GM12878 (cell line): ENCODE data around the gene SLCO2A1. TPM values are rescaled to one million over a fixed set of nuclear protein-coding genes. Genes with fewer than 3 reads are reported as not detected.

ENCODE experiments used
- ATAC-seq: fragments of 200-7000 bp; cut with Tn5 transposase; 3 replicates; pipeline ENCODE4 v1.9.1; 2020; ENCODE audit warnings: mild to moderate bottlenecking, moderate library complexity
- BruUV-seq: library from RNA; stranded (reverse); fragments of 400-500 nt; replicated peaks from 2 replicates; lab custom pipeline; 2021; lab: Mats Ljungman, UMichigan
- CTCF ChIA-PET: fragments of 300-600 bp; sonication (Branson Sonifier 250); formaldehyde crosslinking; extraction: SDS; loops from one replicate; lab custom pipeline; 2021; ENCODE audit warnings: inconsistent platforms; lab: Yijun Ruan, JAX
- POLR2A ChIA-PET: fragments of 350-600 bp; formaldehyde crosslinking; extraction: SDS; loops from one replicate; lab custom pipeline; 2021; ENCODE audit warnings: inconsistent platforms; lab: Charles Lee
- RAD21 ChIA-PET: fragments of 300-600 bp; sonication (Branson Sonifier 250); formaldehyde crosslinking; loops from one replicate; lab custom pipeline; 2023; ENCODE audit warnings: antibody characterized with exemption; ENCODE audit not compliant: unreplicated experiment; lab: Charles Lee
- SMC1A ChIA-PET: fragments of 300-600 bp; sonication (Branson Sonifier 250); formaldehyde crosslinking; loops from one replicate; lab custom pipeline; 2023; ENCODE audit not compliant: unreplicated experiment, uncharacterized antibody; lab: Charles Lee
- DNase-seq: peaks from one replicate; pipeline ENCODE4 v3.0.0-alpha.2; 2011; ENCODE audit warnings: low read depth, low spot score
- FAIRE-seq: peaks from 3 replicates; lab custom pipeline; 2011; peaks lifted over from hg19 to GRCh38; lab: Jason Lieb, UNC
- H2AFZ ChIP-seq: 2 replicates; pipeline ENCODE4 v1.6.0; 2011; ENCODE audit warnings: low read depth, low read length, control low read depth; ENCODE audit not compliant: control insufficient read depth
- H3K27ac ChIP-seq: 2 replicates; pipeline ENCODE4 v1.5.1; 2011; ENCODE audit warnings: control low read depth; ENCODE audit not compliant: control insufficient read depth, insufficient read depth
- H3K27me3 ChIP-seq, 2 experiments: replicated peaks in 1 of 2; 2 replicates each; pipeline versions ENCODE4 v1.6.0 to v1.6.1; 2011; ENCODE audit warnings: low read length in 1 of 2; ENCODE audit not compliant: control insufficient read depth in 2 of 2, insufficient read depth in 2 of 2
- H3K36me3 ChIP-seq, 2 experiments: 2 replicates each; pipeline ENCODE4 v1.5.1; 2011; ENCODE audit warnings: low read length in 1 of 2; ENCODE audit not compliant: control insufficient read depth in 2 of 2, insufficient read depth in 2 of 2
- H3K4me1 ChIP-seq: 2 replicates; pipeline ENCODE4 v1.6.1; 2011; ENCODE audit warnings: mild to moderate bottlenecking, low read length, moderate library complexity, mixed read lengths; ENCODE audit not compliant: control insufficient read depth, insufficient read depth
- H3K4me2 ChIP-seq: 2 replicates; pipeline ENCODE4 v1.6.0; 2011; ENCODE audit warnings: control low read depth; ENCODE audit not compliant: control insufficient read depth, insufficient read depth
- H3K4me3 ChIP-seq: fragments of 200-600 bp; sonication (generic); 2 replicates; pipeline ENCODE4 v1.5.1; 2016
- H3K79me2 ChIP-seq: 2 replicates; pipeline ENCODE4 v1.6.0; 2011; ENCODE audit warnings: low read length; ENCODE audit not compliant: control insufficient read depth, insufficient read depth
- H3K9ac ChIP-seq: 2 replicates; pipeline ENCODE4 v1.8.0; 2011; ENCODE audit warnings: low read length, control low read depth, mixed read lengths; ENCODE audit not compliant: control insufficient read depth, insufficient read depth
- H3K9me3 ChIP-seq: replicated peaks from 3 replicates; pipeline ENCODE4 v1.5.1; 2011; ENCODE audit warnings: mild to moderate bottlenecking, low read length; ENCODE audit not compliant: control insufficient read depth, insufficient read depth
- H4K20me1 ChIP-seq: 2 replicates; pipeline ENCODE4 v1.6.0; 2011; ENCODE audit not compliant: control insufficient read depth, insufficient read depth
- BCL11A ChIP-seq: IDR thresholded peaks from 2 replicates; pipeline ENCODE4 v1.6.1; 2011; ENCODE audit warnings: low read depth, low read length
- CHD1 ChIP-seq: IDR thresholded peaks from 2 replicates; pipeline ENCODE4 v1.6.1; 2012; ENCODE audit warnings: low read depth, low read length, improper control_type of control experiment
- EED ChIP-seq: sonication (generic); IDR thresholded peaks from 2 replicates; pipeline ENCODE4 v1.6.1; 2016; ENCODE audit warnings: antibody characterized with exemption, low read depth
- JUND ChIP-seq: IDR thresholded peaks from 2 replicates; pipeline ENCODE4 v1.6.1; 2012; ENCODE audit warnings: low read depth, mild to moderate bottlenecking, low read length, improper control_type of control experiment, moderate library complexity
- KAT2A ChIP-seq: conservative IDR thresholded peaks from 2 replicates; pipeline ENCODE4 v1.6.1; 2011; ENCODE audit warnings: low read depth, low read length; ENCODE audit not compliant: control insufficient read depth
- KLF5 ChIP-seq: fragments of 450-650 bp; IDR thresholded peaks from 2 replicates; pipeline ENCODE4 v1.6.1; 2014; ENCODE audit warnings: mild to moderate bottlenecking; ENCODE audit not compliant: partially characterized antibody
- POLR2AphosphoS2 ChIP-seq: IDR thresholded peaks from 2 replicates; pipeline ENCODE4 v1.6.1; 2011; ENCODE audit warnings: low read depth, mild to moderate bottlenecking, low read length, improper control_type of control experiment, moderate library complexity
- RELA ChIP-seq: fragments of 450-650 bp; IDR thresholded peaks from 2 replicates; pipeline ENCODE4 v1.8.0; 2014; ENCODE audit warnings: borderline replicate concordance; ENCODE audit not compliant: partially characterized antibody
- SMARCA5 ChIP-seq: fragments of 450-650 bp; IDR thresholded peaks from 2 replicates; pipeline ENCODE4 v1.6.1; 2017; ENCODE audit warnings: mild to moderate bottlenecking
- SRF ChIP-seq, 2 experiments: IDR thresholded peaks; 2 replicates each; pipeline ENCODE4 v1.6.1; 2011; ENCODE audit warnings: low read depth in 2 of 2, low read length in 2 of 2, mild to moderate bottlenecking in 1 of 2, moderate library complexity in 1 of 2
- SUPT20H ChIP-seq: IDR thresholded peaks from 2 replicates; pipeline ENCODE4 v1.6.1; 2011; ENCODE audit warnings: low read depth, mild to moderate bottlenecking, low read length, moderate library complexity, borderline replicate concordance; ENCODE audit not compliant: control insufficient read depth
- SUZ12 ChIP-seq: fragments of 200-600 bp; sonication (generic); IDR thresholded peaks from one replicate; pipeline ENCODE4 v1.6.1; 2018; ENCODE audit warnings: antibody characterized with exemption, mild to moderate bottlenecking; ENCODE audit not compliant: unreplicated experiment
- TBL1XR1 ChIP-seq: IDR thresholded peaks from 2 replicates; pipeline ENCODE4 v1.6.1; 2012; ENCODE audit warnings: low read depth, low read length, improper control_type of control experiment
- ZNF24 ChIP-seq: fragments of 450-650 bp; IDR thresholded peaks from 2 replicates; pipeline ENCODE4 v1.6.1; 2017; ENCODE audit warnings: antibody characterized with exemption, mild to moderate bottlenecking
- WGBS: methylation state at CpG from one replicate; pipeline ENCODE4 v1.1.6; 2016; ENCODE audit warnings: low lambda C conversion rate; ENCODE audit not compliant: insufficient replicate concordance, insufficient coverage; ENCODE audit errors: missing lambda C conversion rate; 5-methylcytosine and 5-hydroxymethylcytosine counted together
- in situ Hi-C: fragments of 300-500 bp; cut with MboI; formaldehyde crosslinking; loops from 9 replicates; pipeline ENCODE4 v1.14.3; 2018; ENCODE audit warnings: mixed read lengths
- intact Hi-C: fragments of 100-400 bp; cut with micrococcal nuclease; formaldehyde crosslinking; loops from one replicate; pipeline ENCODE4 v1.14.2; 2022; ENCODE audit not compliant: unreplicated experiment
- polyA plus RNA-seq, 11 experiments: library from polyadenylated mRNA; depleted of rRNA in 4 of 11; unstranded in 6 of 11; stranded (reverse) in 5 of 11; fragments of >200 nt; fragmentation: Nextera tagmentation in 4 of 11; fragmentation: Illumina TruSeq in 1 of 11; extraction: Ambion mirVana in 4 of 11; extraction: Trizol in 1 of 11; gene quantifications; 1 replicate in 1 of 11; 2 replicates in 10 of 11; pipeline versions ENCODE4 v1.2.1 to v1.2.3, GENCODE V29; 2011 to 2016; ENCODE audit warnings: inconsistent platforms in 2 of 11, missing spikeins in 2 of 11, low read depth in 1 of 11
- total RNA-seq, 4 experiments: library from RNA; depleted of rRNA in 3 of 4; stranded (reverse); fragments of >200 nt in 3 of 4; fragmentation: Illumina TruSeq in 1 of 4; extraction: Trizol in 1 of 4; gene quantifications; 2 replicates each; pipeline versions ENCODE4 v1.2.1 to v1.2.3, GENCODE V29; 2013 to 2021
- TF ChIP-seq, protein P1 (sequence below): fragments of 450-650 bp; IDR thresholded peaks from 2 replicates; pipeline ENCODE4 v1.6.1; 2017; ENCODE audit warnings: mild to moderate bottlenecking, moderate library complexity
- TF ChIP-seq, protein P2 (sequence below): fragments of 450-650 bp; IDR thresholded peaks from 2 replicates; pipeline ENCODE4 v1.6.1; 2016; ENCODE audit warnings: mild to moderate bottlenecking

The SLCO2A1 gene
- total and polyA plus RNA-seq, 10 of the 15 experiments (the other 5 are each of a cell fraction or from before 2014, with no cell fraction given) = 0.05 TPM; not detected in 9

DNA sequence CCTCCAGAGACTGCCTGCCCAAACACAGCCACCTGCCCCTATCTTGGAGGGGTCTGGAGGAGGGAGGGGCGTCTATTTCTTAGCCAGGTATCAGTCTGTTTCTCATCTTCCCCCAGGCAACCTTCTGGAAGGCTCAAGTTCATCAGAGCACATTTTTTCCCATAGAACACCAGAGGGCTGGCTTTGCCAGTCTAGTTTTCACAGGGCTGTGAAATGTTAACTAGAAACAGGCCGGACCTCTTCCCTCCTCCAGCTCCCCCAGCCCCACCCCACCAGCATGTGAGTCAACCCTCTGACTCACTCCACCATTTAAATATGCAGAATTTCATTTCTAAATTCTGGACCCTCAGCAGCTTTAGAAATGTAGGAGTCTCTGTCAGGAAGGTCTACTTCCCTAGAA is 66.9 kb downstream of the SLCO2A1 start (continued):
- TF ChIP-seq, protein P1, sequence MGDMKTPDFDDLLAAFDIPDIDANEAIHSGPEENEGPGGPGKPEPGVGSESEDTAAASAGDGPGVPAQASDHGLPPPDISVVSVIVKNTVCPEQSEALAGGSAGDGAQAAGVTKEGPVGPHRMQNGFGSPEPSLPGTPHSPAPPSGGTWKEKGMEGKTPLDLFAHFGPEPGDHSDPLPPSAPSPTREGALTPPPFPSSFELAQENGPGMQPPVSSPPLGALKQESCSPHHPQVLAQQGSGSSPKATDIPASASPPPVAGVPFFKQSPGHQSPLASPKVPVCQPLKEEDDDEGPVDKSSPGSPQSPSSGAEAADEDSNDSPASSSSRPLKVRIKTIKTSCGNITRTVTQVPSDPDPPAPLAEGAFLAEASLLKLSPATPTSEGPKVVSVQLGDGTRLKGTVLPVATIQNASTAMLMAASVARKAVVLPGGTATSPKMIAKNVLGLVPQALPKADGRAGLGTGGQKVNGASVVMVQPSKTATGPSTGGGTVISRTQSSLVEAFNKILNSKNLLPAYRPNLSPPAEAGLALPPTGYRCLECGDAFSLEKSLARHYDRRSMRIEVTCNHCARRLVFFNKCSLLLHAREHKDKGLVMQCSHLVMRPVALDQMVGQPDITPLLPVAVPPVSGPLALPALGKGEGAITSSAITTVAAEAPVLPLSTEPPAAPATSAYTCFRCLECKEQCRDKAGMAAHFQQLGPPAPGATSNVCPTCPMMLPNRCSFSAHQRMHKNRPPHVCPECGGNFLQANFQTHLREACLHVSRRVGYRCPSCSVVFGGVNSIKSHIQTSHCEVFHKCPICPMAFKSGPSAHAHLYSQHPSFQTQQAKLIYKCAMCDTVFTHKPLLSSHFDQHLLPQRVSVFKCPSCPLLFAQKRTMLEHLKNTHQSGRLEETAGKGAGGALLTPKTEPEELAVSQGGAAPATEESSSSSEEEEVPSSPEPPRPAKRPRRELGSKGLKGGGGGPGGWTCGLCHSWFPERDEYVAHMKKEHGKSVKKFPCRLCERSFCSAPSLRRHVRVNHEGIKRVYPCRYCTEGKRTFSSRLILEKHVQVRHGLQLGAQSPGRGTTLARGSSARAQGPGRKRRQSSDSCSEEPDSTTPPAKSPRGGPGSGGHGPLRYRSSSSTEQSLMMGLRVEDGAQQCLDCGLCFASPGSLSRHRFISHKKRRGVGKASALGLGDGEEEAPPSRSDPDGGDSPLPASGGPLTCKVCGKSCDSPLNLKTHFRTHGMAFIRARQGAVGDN = no peak
- TF ChIP-seq ZNF24 (no peak), CHD1 (no peak), BCL11A (no peak), JUND (no peak), KAT2A (no peak), RELA (no peak), KLF5 (no peak)
- TF ChIP-seq, all 136 proteins: peak for 0

DNA sequence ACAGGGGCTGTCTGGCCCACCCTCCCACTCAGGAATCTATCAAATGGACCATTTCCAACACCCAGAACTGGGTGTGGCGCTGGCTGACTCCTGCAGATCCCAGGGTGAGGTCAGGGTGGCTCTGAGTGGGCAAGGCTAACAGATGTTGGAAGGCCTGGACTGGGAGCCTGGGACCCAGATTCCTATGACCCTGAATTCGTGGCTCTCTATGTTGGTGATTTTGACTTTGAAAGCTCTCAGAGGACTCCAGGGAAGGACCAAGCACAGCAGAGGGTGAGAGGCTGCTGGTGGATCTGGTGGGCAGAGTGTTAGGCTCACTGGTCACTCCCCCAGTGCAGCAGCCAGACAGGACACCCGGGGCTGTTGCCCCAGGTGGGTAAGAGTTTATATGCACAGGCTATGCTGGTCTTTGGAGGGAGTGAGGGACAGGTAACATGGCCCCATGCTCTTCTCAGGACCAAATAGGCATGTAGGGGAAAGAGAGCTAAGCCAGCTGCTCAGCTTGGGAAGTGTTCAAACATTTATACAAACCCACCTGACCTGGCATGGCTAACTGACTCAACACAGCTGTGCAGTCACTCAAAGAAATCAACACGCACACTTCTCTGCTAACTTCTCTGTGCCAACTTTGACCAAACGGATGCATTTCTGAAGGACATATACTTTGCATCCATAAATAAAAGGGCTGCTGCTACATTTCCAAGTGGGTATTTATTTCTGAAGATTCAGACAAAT is 71.5 kb downstream of the SLCO2A1 start:
- WGBS = 9% methylated on average over 5 of the region's 5 CpGs
- no peaks in the 10 kb centered on the region for H3K36me3 ChIP-seq
- DNase-seq (no peak), FAIRE-seq (no peak), ATAC-seq (no peak)
- TF ChIP-seq TBL1XR1 = no peak
- TF ChIP-seq SUPT20H = no peak
- TF ChIP-seq SMARCA5 = no peak
- TF ChIP-seq EED = no peak
- TF ChIP-seq SRF (IDR thresholded peaks at IDR 0.05; ENCODE audit: low read depth in 2 of 2, low read length in 2 of 2) = no peak
- TF ChIP-seq SUZ12 = no peak
- no peak for TF ChIP-seq POLR2AphosphoS2
- TF ChIP-seq, protein P2, sequence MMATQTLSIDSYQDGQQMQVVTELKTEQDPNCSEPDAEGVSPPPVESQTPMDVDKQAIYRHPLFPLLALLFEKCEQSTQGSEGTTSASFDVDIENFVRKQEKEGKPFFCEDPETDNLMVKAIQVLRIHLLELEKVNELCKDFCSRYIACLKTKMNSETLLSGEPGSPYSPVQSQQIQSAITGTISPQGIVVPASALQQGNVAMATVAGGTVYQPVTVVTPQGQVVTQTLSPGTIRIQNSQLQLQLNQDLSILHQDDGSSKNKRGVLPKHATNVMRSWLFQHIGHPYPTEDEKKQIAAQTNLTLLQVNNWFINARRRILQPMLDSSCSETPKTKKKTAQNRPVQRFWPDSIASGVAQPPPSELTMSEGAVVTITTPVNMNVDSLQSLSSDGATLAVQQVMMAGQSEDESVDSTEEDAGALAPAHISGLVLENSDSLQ = no peak
- ChIA-PET SMC1A (no interaction called here), RAD21 (no interaction called here), CTCF (no interaction called here), POLR2A (no interaction called here)
- intact Hi-C loops = no loop called here
- no TSS peak for BruUV-seq
- H3K4me1 ChIP-seq = no peaks in the 10 kb centered on the region
- H3K79me2 ChIP-seq = no peaks in the 10 kb centered on the region
- H3K27ac ChIP-seq = no peak overlapping the region
- H3K4me2 ChIP-seq = no peak overlapping the region
- in situ Hi-C loops = no loop called here
- no peak overlapping the region for H3K9ac ChIP-seq
- H3K4me3 ChIP-seq = no peak overlapping the region
- H2AFZ ChIP-seq = no peak overlapping the region
- no peaks in the 10 kb centered on the region for H4K20me1 ChIP-seq
- H3K27me3 ChIP-seq = no peaks in the 10 kb centered on the region
- no peaks in the 10 kb centered on the region for H3K9me3 ChIP-seq
